GM18505 (cell line): Measurements from ENCODE around the gene UNCX.

Source experiments
- ATAC-seq: cut with Tn5 transposase; IDR thresholded peaks from one replicate; pipeline ENCODE4 v1.9.1; 2021; ENCODE audit not compliant: unreplicated experiment
- POLR2A ChIP-seq: IDR thresholded peaks from 4 replicates; pipeline ENCODE4 v1.6.1; 2011; ENCODE audit warnings: borderline replicate concordance; ENCODE audit not compliant: insufficient read depth, insufficient read length; ENCODE audit errors: extremely low read depth

The UNCX gene

GRCh38 chr7:1230411-1231213 is 2.1 kb upstream of the UNCX start:
- no peak for ATAC-seq
- no peak for TF ChIP-seq POLR2A

GRCh38 chr7:1231214-1232102 is 1.2 kb upstream of the UNCX start:
- TF ChIP-seq POLR2A, result no peak
- no peak for ATAC-seq

- no peak for ATAC-seq
- TF ChIP-seq POLR2A, result no peak
Measured at GRCh38 chr7:1232103-1232466, 587 bp upstream of the UNCX start.

- TF ChIP-seq POLR2A, result no peak
- no peak for ATAC-seq
Measured at GRCh38 chr7:1233333-1234048, 819 bp downstream of the UNCX start.

- ATAC-seq, result no peak
- no peak for TF ChIP-seq POLR2A
Measured at GRCh38 chr7:1234049-1234880, 1.6 kb downstream of the UNCX start.

GRCh38 chr7:1234881-1235500 is 2.3 kb downstream of the UNCX start:
- no peak for TF ChIP-seq POLR2A
- no peak for ATAC-seq

- ATAC-seq, result no peak
- no peak for TF ChIP-seq POLR2A
Measured at GRCh38 chr7:1235501-1236131, 2.9 kb downstream of the UNCX start.

- no peak for ATAC-seq
- TF ChIP-seq POLR2A, result no peak
Measured at GRCh38 chr7:1236132-1236661, 3.5 kb downstream of the UNCX start.

GRCh38 chr7:1236831-1237701 is 4.4 kb downstream of the UNCX start:
- TF ChIP-seq POLR2A, result no peak
- ATAC-seq, result no peak

- ATAC-seq, result no peak
- TF ChIP-seq POLR2A, result no peak
Measured at GRCh38 chr7:1237704-1238255, 5.1 kb downstream of the UNCX start.
